Neural cell (in vitro differentiated cells): ENCODE results near the gene RNF25. TPM values are rescaled to one million over a fixed set of nuclear protein-coding genes. Genes with fewer than 3 reads are reported as not detected.

Source experiments
- H2AFZ ChIP-seq: fragments of 200-600, 300-800 bp; sonication (generic), shearing (Covaris generic); 2 replicates; pipeline ENCODE4 v1.6.0; 2014; ENCODE audit warnings: low read depth, mild to moderate bottlenecking, antibody characterized with exemption, low read length, moderate library complexity
- H3F3A ChIP-seq: fragments of 200-600 bp; shearing (Covaris generic); 2 replicates; pipeline ENCODE4 v1.6.1; 2016; ENCODE audit warnings: mild to moderate bottlenecking, moderate library complexity, mixed read lengths, antibody characterized with exemption, low read length; ENCODE audit not compliant: insufficient read depth, poor library complexity, severe bottlenecking
- H3K27ac ChIP-seq: fragments of 200-600, 300-800 bp; sonication (generic), shearing (Covaris generic); 2 replicates; pipeline ENCODE4 v1.5.1; 2014; ENCODE audit warnings: mild to moderate bottlenecking, low read length, moderate library complexity
- H3K27me3 ChIP-seq: fragments of 300-800, 200-600 bp; sonication (generic), shearing (Covaris generic); 2 replicates; pipeline ENCODE4 v1.6.0; 2014; ENCODE audit warnings: mild to moderate bottlenecking, low read depth, low read length, moderate library complexity; ENCODE audit not compliant: insufficient read depth
- H3K36me3 ChIP-seq: fragments of 300-800, 200-600 bp; sonication (generic), shearing (Covaris generic); 2 replicates; pipeline ENCODE4 v1.5.1; 2014; ENCODE audit warnings: mild to moderate bottlenecking, antibody characterized with exemption, low read length, moderate library complexity; ENCODE audit not compliant: insufficient read depth
- H3K4me2 ChIP-seq: fragments of 300-800, 200-600 bp; sonication (generic), shearing (Covaris generic); 2 replicates; pipeline ENCODE4 v1.6.0; 2014; ENCODE audit warnings: mild to moderate bottlenecking, low read length
- H3K4me3 ChIP-seq: fragments of 300-800, 200-600 bp; sonication (generic), shearing (Covaris generic); 2 replicates; pipeline ENCODE4 v1.5.1; 2014; ENCODE audit warnings: mild to moderate bottlenecking, low read length, moderate library complexity
- H3K79me2 ChIP-seq: fragments of 200-600 bp; shearing (Covaris generic); replicated peaks from 2 replicates; pipeline ENCODE4 v1.6.0; 2014; ENCODE audit warnings: mild to moderate bottlenecking, low read length, moderate library complexity; ENCODE audit not compliant: insufficient read depth
- H3K9ac ChIP-seq: fragments of 300-800, 200-600 bp; sonication (generic), shearing (Covaris generic); 2 replicates; pipeline ENCODE4 v1.6.1; 2016; ENCODE audit warnings: mild to moderate bottlenecking, low read length, mixed read lengths
- H3K9me2 ChIP-seq: fragments of 200-600 bp; shearing (Covaris generic); 2 replicates; pipeline ENCODE4 v1.6.1; 2016; ENCODE audit warnings: mild to moderate bottlenecking, low read length, mixed read lengths; ENCODE audit not compliant: insufficient read depth
- H3K9me3 ChIP-seq: fragments of 200-600, 300-800 bp; sonication (generic), shearing (Covaris generic); 2 replicates; pipeline ENCODE4 v1.6.1; 2016; ENCODE audit warnings: mild to moderate bottlenecking, mixed run types, low read length, moderate library complexity, mixed read lengths
- H4K20me1 ChIP-seq: fragments of 200-600 bp; shearing (Covaris generic); 2 replicates; pipeline ENCODE4 v1.6.1; 2016; ENCODE audit warnings: mild to moderate bottlenecking, mixed run types; ENCODE audit not compliant: insufficient read depth
- EP300 ChIP-seq: fragments of 450-650 bp; conservative IDR thresholded peaks from 2 replicates; pipeline ENCODE4 v1.6.1; 2014; ENCODE audit warnings: antibody characterized with exemption, mild to moderate bottlenecking, moderate library complexity; ENCODE audit not compliant: poor library complexity, severe bottlenecking
- EZH2 ChIP-seq: fragments of 200-600, 300-800 bp; shearing (Covaris generic), sonication (generic); IDR thresholded peaks from 2 replicates; pipeline ENCODE4 v1.6.1; 2014; ENCODE audit warnings: antibody characterized with exemption, low read length, borderline replicate concordance, mild to moderate bottlenecking; ENCODE audit not compliant: insufficient read depth, poor library complexity, severe bottlenecking
- MXI1 ChIP-seq: fragments of 450-650 bp; conservative IDR thresholded peaks from 2 replicates; pipeline ENCODE4 v1.6.1; 2014; ENCODE audit warnings: antibody characterized with exemption, mild to moderate bottlenecking; ENCODE audit not compliant: poor library complexity, severe bottlenecking
- POLR2AphosphoS5 ChIP-seq: IDR thresholded peaks from 2 replicates; pipeline ENCODE4 v1.6.1; 2012
- RAD21 ChIP-seq: fragments of 450-650 bp; conservative IDR thresholded peaks from 2 replicates; pipeline ENCODE4 v1.6.1; 2014; ENCODE audit warnings: antibody characterized with exemption, mild to moderate bottlenecking, moderate library complexity
- SMC3 ChIP-seq: fragments of 450-650 bp; conservative IDR thresholded peaks from 2 replicates; pipeline ENCODE4 v1.6.1; 2014; ENCODE audit warnings: antibody characterized with exemption, mild to moderate bottlenecking, moderate library complexity; ENCODE audit not compliant: poor library complexity
- TAF1 ChIP-seq: IDR thresholded peaks from 2 replicates; pipeline ENCODE4 v1.6.1; 2012; ENCODE audit warnings: low read depth
- polyA plus RNA-seq: library from polyadenylated mRNA; depleted of rRNA; stranded (reverse); fragments of >200 nt; gene quantifications from 2 replicates; pipeline ENCODE4 v1.2.3, GENCODE V29; 2014
- TF ChIP-seq, protein P1 (sequence below): IDR thresholded peaks from 2 replicates; pipeline ENCODE4 v1.6.1; 2012; ENCODE audit warnings: borderline replicate concordance
- TF ChIP-seq, protein P2 (sequence below): fragments of 450-650 bp; IDR thresholded peaks from 2 replicates; pipeline ENCODE4 v1.5.1; 2014; ENCODE audit warnings: antibody characterized with exemption, mild to moderate bottlenecking, moderate library complexity; ENCODE audit not compliant: poor library complexity, severe bottlenecking

The RNF25 gene
- polyA plus RNA-seq, 1 donor from 2014 or later, result 86.0 TPM

DNA sequence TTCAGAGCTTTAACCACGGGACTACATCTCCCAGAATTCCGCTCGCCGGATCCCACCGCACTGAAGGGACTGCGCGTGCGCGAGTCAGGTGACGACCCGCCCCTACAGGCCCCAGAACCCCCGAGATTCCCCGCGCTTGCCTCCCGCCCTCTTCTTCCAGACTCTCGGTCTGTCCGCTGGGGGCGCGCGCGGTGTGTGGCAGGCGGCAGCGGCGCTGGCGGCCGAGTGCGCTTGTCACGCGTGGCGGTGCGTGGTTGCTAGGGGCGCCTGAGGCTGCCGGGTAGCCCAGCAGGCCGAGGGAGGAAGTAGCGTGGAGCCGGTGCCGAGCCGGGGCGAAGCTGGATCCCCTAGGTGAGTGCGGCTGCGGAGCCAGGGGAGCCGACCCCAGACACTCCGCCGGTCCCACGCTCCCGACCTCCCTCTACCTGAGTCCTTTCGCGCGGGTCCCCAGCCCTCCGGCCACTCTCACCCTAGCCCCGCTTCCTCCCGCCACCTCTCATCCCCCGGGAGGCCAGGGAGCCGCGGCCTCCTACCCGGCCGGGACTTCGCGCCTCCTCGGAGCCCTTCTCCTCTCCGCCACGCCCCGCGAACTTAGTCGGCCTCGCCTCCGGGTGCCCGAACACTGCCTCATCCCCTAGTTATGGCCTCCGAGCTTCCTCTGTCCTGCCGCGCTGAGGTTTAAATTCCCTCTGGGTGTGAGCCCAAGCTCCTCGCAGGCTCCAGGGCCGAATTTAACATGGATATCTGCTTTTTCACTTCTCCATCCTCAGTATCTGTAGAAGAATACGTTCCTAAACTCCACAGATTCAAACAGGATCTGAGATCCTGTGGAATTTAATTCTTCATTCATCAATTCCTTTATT, 39.1 kb upstream of the RNF25 start, which contains the start of gene TTLL4:
TTLL4 (plus strand) TSS at position 149 of the 863 bp plus-strand sequence. CDS start 26,842 bp downstream, outside the sequence.
- peak within 1 kb of the TSS; percentile 71 for H3K9ac ChIP-seq
- H3K9me2 ChIP-seq, result no peaks in the 10 kb centered on the region
- H3K27ac ChIP-seq, result peak within 1 kb of the TSS; percentile 33
- H3K4me2 ChIP-seq, result peak within 1 kb of the TSS; percentile 84
- no peaks in the 10 kb centered on the region for H3K36me3 ChIP-seq
- no peaks in the 10 kb centered on the region for H3K9me3 ChIP-seq
- H3K79me2 ChIP-seq, result peaks cover 20% of the 10 kb centered on the region
- no peaks in the 10 kb centered on the region for H3F3A ChIP-seq
- TF ChIP-seq, protein P1, sequence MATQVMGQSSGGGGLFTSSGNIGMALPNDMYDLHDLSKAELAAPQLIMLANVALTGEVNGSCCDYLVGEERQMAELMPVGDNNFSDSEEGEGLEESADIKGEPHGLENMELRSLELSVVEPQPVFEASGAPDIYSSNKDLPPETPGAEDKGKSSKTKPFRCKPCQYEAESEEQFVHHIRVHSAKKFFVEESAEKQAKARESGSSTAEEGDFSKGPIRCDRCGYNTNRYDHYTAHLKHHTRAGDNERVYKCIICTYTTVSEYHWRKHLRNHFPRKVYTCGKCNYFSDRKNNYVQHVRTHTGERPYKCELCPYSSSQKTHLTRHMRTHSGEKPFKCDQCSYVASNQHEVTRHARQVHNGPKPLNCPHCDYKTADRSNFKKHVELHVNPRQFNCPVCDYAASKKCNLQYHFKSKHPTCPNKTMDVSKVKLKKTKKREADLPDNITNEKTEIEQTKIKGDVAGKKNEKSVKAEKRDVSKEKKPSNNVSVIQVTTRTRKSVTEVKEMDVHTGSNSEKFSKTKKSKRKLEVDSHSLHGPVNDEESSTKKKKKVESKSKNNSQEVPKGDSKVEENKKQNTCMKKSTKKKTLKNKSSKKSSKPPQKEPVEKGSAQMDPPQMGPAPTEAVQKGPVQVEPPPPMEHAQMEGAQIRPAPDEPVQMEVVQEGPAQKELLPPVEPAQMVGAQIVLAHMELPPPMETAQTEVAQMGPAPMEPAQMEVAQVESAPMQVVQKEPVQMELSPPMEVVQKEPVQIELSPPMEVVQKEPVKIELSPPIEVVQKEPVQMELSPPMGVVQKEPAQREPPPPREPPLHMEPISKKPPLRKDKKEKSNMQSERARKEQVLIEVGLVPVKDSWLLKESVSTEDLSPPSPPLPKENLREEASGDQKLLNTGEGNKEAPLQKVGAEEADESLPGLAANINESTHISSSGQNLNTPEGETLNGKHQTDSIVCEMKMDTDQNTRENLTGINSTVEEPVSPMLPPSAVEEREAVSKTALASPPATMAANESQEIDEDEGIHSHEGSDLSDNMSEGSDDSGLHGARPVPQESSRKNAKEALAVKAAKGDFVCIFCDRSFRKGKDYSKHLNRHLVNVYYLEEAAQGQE, result no peak
- TF ChIP-seq SMC3 (peak; percentile 62), RAD21 (peak; percentile 73), EP300 (peak; percentile 58), POLR2AphosphoS5 (peak; percentile 76), EZH2 (no peak), MXI1 (peak; percentile 97)
- TF ChIP-seq, protein P2, sequence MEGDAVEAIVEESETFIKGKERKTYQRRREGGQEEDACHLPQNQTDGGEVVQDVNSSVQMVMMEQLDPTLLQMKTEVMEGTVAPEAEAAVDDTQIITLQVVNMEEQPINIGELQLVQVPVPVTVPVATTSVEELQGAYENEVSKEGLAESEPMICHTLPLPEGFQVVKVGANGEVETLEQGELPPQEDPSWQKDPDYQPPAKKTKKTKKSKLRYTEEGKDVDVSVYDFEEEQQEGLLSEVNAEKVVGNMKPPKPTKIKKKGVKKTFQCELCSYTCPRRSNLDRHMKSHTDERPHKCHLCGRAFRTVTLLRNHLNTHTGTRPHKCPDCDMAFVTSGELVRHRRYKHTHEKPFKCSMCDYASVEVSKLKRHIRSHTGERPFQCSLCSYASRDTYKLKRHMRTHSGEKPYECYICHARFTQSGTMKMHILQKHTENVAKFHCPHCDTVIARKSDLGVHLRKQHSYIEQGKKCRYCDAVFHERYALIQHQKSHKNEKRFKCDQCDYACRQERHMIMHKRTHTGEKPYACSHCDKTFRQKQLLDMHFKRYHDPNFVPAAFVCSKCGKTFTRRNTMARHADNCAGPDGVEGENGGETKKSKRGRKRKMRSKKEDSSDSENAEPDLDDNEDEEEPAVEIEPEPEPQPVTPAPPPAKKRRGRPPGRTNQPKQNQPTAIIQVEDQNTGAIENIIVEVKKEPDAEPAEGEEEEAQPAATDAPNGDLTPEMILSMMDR, result peak; percentile 98
- H3K4me3 ChIP-seq, result peak within 1 kb of the TSS; percentile 90
- H3K27me3 ChIP-seq, result no peaks in the 10 kb centered on the region
- H4K20me1 ChIP-seq, result no peaks in the 10 kb centered on the region
- H2AFZ ChIP-seq, result peak within 1 kb of the TSS; percentile 65

DNA sequence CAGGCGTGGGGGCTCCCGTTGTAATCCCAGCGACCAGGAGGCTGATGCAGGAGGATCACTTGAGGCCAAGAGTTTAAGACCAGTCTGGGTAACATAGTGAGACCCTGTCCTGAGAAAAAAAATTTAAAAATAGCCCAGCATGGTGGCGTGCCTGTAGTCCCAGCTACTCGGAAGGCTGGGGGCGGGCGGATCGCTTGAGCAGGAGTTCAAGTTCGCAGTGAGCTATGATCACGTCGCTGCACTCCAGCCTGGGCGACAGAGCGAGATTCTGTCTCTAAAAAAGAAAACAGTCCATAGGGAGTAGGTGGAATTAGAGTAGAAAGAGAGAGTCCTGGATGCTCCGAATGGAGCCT, 38.5 kb upstream of the RNF25 start:
- no peak overlapping the region for H3K27ac ChIP-seq
- TF ChIP-seq, protein P2, result no peak
- TF ChIP-seq RAD21 (no peak), EZH2 (no peak), SMC3 (no peak), POLR2AphosphoS5 (no peak), EP300 (no peak), TAF1 (no peak), MXI1 (no peak)
- TF ChIP-seq, protein P1, result no peak
- no peaks in the 10 kb centered on the region for H3K9me2 ChIP-seq
- H3K9ac ChIP-seq, result no peak overlapping the region
- no peak overlapping the region for H3K4me2 ChIP-seq
- peaks cover 20% of the 10 kb centered on the region for H3K79me2 ChIP-seq
- no peaks in the 10 kb centered on the region for H3K9me3 ChIP-seq
- no peaks in the 10 kb centered on the region for H3K36me3 ChIP-seq
- peak overlapping the region; percentile 90 for H3K4me3 ChIP-seq
- H2AFZ ChIP-seq, result peak overlapping the region; percentile 54
- H3K27me3 ChIP-seq, result no peaks in the 10 kb centered on the region
- H4K20me1 ChIP-seq, result no peaks in the 10 kb centered on the region
- H3F3A ChIP-seq, result no peaks in the 10 kb centered on the region
